Gastroesophageal sphincter (tissue), 4 donors: ENCODE data around the gene UBXN4. TPM values are rescaled to one million over a fixed set of nuclear protein-coding genes. Genes with fewer than 3 reads are reported as not detected.

ENCODE experiments used
- ATAC-seq: fragments of 150-250 bp; one replicate; pipeline ENCODE4 v1.9.1; 2016; ENCODE audit warnings: mild to moderate bottlenecking, moderate library complexity
- H3K27ac ChIP-seq, 4 donors: fragments of 200-600 bp; sonication (generic) in 3 of 4; 1 replicate in 3 of 4; 2 replicates in 1 of 4; pipeline ENCODE4 v1.5.1; 2016 to 2019
- H3K27me3 ChIP-seq: fragments of 200-600 bp; sonication (generic); one replicate; pipeline ENCODE4 v1.5.1; 2019
- H3K36me3 ChIP-seq, 2 donors: fragments of 200-600 bp; sonication (generic); one replicate each; pipeline ENCODE4 v1.5.1; 2019; ENCODE audit warnings: control low read depth in 1 of 2
- H3K4me1 ChIP-seq, 3 donors: fragments of 200-600 bp; sonication (generic); 1 replicate in 2 of 3; 2 replicates in 1 of 3; pipeline ENCODE4 v1.5.1; 2016 to 2019; ENCODE audit warnings: control low read depth in 2 of 3
- H3K4me3 ChIP-seq, 2 donors: fragments of 200-600 bp; sonication (generic); one replicate each; pipeline ENCODE4 v1.5.1; 2019; ENCODE audit warnings: mild to moderate bottlenecking in 1 of 2, moderate library complexity in 1 of 2
- H3K9me3 ChIP-seq, 3 donors: fragments of 200-600 bp; sonication (generic); one replicate each; pipeline ENCODE4 v1.5.1; 2017 to 2019; ENCODE audit warnings: control low read depth in 2 of 3
- EP300 ChIP-seq: sonication (generic); formaldehyde crosslinking; IDR thresholded peaks from one replicate; pipeline ENCODE4 v1.6.1; 2017; ENCODE audit warnings: antibody characterized with exemption, mild to moderate bottlenecking
- POLR2A ChIP-seq, 2 donors: fragments of 450-650 bp; IDR thresholded peaks; one replicate each; pipeline ENCODE4 v1.6.1; 2017; ENCODE audit warnings: antibody characterized with exemption in 2 of 2, mild to moderate bottlenecking in 2 of 2, moderate library complexity in 1 of 2
- POLR2AphosphoS5 ChIP-seq: sonication (generic); formaldehyde crosslinking; IDR thresholded peaks from one replicate; pipeline ENCODE4 v1.6.1; 2017; ENCODE audit warnings: antibody characterized with exemption
- WGBS, 2 donors: methylation state at CpG; one replicate each; pipeline ENCODE4 v1.1.5; 2018; ENCODE audit warnings: low coverage in 1 of 2; 5-methylcytosine and 5-hydroxymethylcytosine counted together
- total RNA-seq, 4 donors: library from RNA; depleted of rRNA; stranded (reverse); fragments of >200 nt; gene quantifications; one replicate each; pipeline ENCODE4 v1.1.0, GENCODE V29; 2016
- TF ChIP-seq, protein P1 (sequence below), 4 experiments: fragments of 200-600 bp in 2 of 4; fragments of 450-650 bp in 2 of 4; sonication (generic) in 1 of 4; IDR thresholded peaks; one replicate each; pipeline ENCODE4 v1.5.1; 2017 to 2019; ENCODE audit warnings: antibody characterized with exemption in 4 of 4, mild to moderate bottlenecking in 2 of 4, moderate library complexity in 2 of 4

UBXN4 gene
- total RNA-seq, 4 donors from 2014 or later = 41.0 to 75.6 (median 59.9) TPM

DNA sequence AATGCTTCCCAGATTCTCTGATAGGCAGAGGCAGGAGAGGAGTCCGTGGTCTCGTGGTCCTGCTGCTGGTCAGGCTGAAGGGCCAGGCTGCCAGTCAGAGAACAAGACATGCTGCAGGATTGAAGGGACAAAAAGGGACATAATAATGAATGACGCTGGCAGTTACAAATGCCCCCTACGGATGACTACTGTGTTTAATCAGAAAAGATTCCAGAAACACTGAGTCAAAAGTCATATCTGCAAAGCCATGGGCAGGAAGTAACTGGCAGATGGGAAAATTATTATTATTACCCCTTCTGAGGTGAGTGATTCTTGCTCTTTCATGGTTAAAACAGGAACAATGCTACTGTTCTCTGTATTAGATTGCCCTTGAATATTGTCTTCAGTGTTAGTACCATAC, 76.3 kb downstream of the UBXN4 start:
- TF ChIP-seq POLR2AphosphoS5 = no peak
- no peak for TF ChIP-seq EP300
- TF ChIP-seq POLR2A (IDR thresholded peaks at IDR 0.05) = no peak
- TF ChIP-seq, protein P1, sequence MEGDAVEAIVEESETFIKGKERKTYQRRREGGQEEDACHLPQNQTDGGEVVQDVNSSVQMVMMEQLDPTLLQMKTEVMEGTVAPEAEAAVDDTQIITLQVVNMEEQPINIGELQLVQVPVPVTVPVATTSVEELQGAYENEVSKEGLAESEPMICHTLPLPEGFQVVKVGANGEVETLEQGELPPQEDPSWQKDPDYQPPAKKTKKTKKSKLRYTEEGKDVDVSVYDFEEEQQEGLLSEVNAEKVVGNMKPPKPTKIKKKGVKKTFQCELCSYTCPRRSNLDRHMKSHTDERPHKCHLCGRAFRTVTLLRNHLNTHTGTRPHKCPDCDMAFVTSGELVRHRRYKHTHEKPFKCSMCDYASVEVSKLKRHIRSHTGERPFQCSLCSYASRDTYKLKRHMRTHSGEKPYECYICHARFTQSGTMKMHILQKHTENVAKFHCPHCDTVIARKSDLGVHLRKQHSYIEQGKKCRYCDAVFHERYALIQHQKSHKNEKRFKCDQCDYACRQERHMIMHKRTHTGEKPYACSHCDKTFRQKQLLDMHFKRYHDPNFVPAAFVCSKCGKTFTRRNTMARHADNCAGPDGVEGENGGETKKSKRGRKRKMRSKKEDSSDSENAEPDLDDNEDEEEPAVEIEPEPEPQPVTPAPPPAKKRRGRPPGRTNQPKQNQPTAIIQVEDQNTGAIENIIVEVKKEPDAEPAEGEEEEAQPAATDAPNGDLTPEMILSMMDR (IDR thresholded peaks at IDR 0.05) = no peak
- ATAC-seq = no peak
- no peaks in the 10 kb centered on the region for H3K4me1 ChIP-seq
- WGBS, 2 donors = 65 to 86% methylated on average over 2 of the region's 4 CpGs
- peaks cover 5% of the 10 kb centered on the region for H3K27me3 ChIP-seq
- peaks cover 0 to 8% (median 0%) of the 10 kb centered on the region in 3 donors for H3K9me3 ChIP-seq
- no peaks in the 10 kb centered on the region for H3K36me3 ChIP-seq
- H3K27ac ChIP-seq = no peak overlapping the region
- no peak overlapping the region for H3K4me3 ChIP-seq

DNA sequence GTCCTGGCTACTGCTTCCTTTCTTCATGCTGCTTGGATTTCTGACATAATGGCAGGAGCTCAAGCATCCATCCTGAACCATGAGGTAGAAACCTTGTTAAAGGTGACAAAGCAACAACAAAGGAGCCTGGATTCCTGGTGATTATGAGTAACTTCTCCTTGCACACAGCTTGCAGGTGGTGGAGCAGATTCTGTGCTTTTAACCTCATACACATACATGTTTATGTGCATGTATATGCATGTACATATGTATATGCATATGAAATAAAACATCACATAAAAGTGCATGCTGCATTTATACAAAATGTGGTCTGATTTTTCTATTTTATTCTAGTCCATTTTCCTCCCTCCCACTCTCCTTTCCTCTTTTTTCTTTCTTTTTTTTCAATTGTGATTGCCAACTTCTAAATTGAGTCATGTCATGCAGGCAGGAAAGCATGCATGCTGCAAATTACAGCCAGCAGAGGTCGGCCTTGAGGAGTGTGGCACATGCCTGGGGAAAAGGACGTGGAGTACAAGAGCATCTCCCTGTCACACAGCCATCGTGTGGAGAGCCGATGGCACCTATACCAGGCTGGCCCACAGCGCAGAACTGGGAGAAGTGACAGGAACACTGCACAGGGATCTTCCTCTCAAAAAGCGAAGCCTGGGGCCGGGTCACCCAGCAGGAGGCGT, 77.4 kb downstream of the UBXN4 start:
- H3K27me3 ChIP-seq = peaks cover 5% of the 10 kb centered on the region
- TF ChIP-seq POLR2A (IDR thresholded peaks at IDR 0.05) = no peak
- TF ChIP-seq, protein P1 (IDR thresholded peaks at IDR 0.05) = no peak
- TF ChIP-seq POLR2AphosphoS5 = no peak
- TF ChIP-seq EP300 = no peak
- H3K4me1 ChIP-seq = no peaks in the 10 kb centered on the region
- H3K36me3 ChIP-seq = no peaks in the 10 kb centered on the region
- no peak overlapping the region for H3K27ac ChIP-seq
- peaks cover 0 to 19% (median 0%) of the 10 kb centered on the region in 3 donors for H3K9me3 ChIP-seq
- no peak for ATAC-seq
- 64 to 78% methylated on average over 4 of the region's 8 CpGs for WGBS, 2 donors
- H3K4me3 ChIP-seq = no peak overlapping the region

DNA sequence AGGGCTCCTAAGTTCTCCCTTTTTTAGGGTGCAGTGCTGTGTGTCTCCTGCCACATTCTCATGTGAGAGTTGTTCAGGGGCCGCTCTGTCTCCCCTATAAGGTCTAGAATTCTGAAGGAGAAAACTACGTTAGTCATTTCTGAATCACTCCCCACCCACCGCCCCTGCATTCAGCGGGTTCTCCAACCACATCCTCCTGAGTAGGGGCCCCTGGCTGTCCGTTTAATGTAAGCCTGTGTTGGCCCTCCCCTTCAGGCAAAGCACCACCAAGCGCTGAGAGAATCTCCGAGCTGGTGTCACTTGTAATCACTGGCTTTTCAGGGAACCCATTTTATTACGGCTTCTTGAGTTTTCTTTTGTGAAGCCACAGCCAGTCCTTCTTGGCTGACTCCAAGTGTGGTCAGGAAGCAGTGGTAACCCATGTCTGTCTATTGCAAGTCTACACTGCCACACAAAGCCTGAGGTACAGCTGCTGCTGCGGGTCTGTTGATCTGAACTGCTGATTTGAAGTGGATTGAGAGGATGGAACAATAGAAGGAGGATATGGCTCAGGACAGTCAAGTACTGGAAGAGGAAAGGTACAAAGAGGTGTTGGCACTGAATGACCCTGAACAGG, 78.5 kb downstream of the UBXN4 start:
- no peaks in the 10 kb centered on the region for H3K4me1 ChIP-seq
- peaks cover 0 to 19% (median 0%) of the 10 kb centered on the region in 3 donors for H3K9me3 ChIP-seq
- 69% methylated on average over 9 of the region's 9 CpGs; no CpG with 5 or more reads in 1 of the 2 donors for WGBS, 2 donors
- no peak overlapping the region for H3K27ac ChIP-seq
- no peak for ATAC-seq
- H3K4me3 ChIP-seq = no peak overlapping the region
- peaks cover 5% of the 10 kb centered on the region for H3K27me3 ChIP-seq
- TF ChIP-seq, protein P1 (IDR thresholded peaks at IDR 0.05) = no peak
- TF ChIP-seq EP300 (no peak), POLR2A (IDR thresholded peaks at IDR 0.05) (no peak), POLR2AphosphoS5 (no peak)
- no peaks in the 10 kb centered on the region for H3K36me3 ChIP-seq

DNA sequence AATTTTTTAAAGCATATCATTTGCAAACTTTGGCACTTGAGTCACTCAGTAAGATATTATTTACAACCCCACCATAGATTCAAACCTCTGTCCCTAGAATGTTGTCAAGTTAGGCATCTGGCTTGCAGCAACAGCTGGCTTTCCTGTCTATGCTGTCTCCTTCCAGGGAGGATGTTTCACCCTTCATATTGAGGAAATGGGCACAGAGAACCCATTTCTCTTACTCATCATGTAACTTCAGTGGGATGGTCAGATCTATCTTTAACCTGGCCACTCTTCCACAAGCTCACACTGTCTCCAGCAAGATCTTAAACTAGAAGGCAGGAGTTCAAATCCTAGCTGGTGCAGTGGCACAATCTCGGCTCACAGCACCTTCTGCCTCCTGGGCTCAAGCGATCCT, 79.5 kb downstream of the UBXN4 start:
- Histone ChIP-seq H3K9me3 (peaks cover 0 to 19% (median 0%) of the 10 kb centered on the region in 3 donors), H3K36me3 (no peaks in the 10 kb centered on the region), H3K27ac (no peak overlapping the region), H3K27me3 (peaks cover 5% of the 10 kb centered on the region), H3K4me1 (no peaks in the 10 kb centered on the region), H3K4me3 (no peak overlapping the region)
- 81 to 86% methylated on average over 2 of the region's 2 CpGs for WGBS, 2 donors
- TF ChIP-seq POLR2AphosphoS5 = no peak
- no peak for TF ChIP-seq POLR2A (IDR thresholded peaks at IDR 0.05)
- TF ChIP-seq, protein P1 (IDR thresholded peaks at IDR 0.05) = no peak
- no peak for TF ChIP-seq EP300
- no peak for ATAC-seq

DNA sequence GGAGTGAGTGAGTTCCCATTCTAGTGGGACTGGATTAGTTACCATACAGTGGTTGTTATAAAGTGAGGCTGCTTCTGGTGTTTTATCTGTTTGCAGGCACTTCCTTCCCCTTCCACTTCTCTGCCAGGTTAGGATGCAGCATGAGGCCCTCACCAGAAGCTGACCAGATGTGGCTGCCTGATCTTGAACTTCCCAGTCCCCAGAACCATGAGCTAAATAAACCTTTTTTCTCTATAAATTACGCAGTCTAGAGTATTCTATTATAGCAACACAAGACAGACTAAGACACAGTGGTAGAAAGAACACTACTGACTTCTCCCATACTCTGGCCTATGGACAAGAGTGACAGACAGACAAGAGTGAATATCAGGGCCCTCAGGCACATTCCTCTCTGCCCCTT, 81.2 kb downstream of the UBXN4 start:
- no peak for TF ChIP-seq EP300
- no peak for TF ChIP-seq POLR2AphosphoS5
- TF ChIP-seq POLR2A (IDR thresholded peaks at IDR 0.05) = no peak
- ATAC-seq = no peak
- 78% methylated on average over 1 of the region's 1 CpG; no CpG with 5 or more reads in 1 of the 2 donors for WGBS, 2 donors

More for the DNA sequence above, 81.2 kb downstream of the UBXN4 start:
- no peak overlapping the region for H3K4me3 ChIP-seq
- no peaks in the 10 kb centered on the region for H3K36me3 ChIP-seq
- H3K4me1 ChIP-seq = no peaks in the 10 kb centered on the region
- peaks cover 5% of the 10 kb centered on the region for H3K27me3 ChIP-seq
- no peak overlapping the region for H3K27ac ChIP-seq
- H3K9me3 ChIP-seq = peaks cover 0 to 19% (median 0%) of the 10 kb centered on the region in 3 donors
